HCT116 (cell line): ENCODE measurements around the gene NXPE3. TPM values are rescaled to one million over a fixed set of nuclear protein-coding genes. Genes with fewer than 3 reads are reported as not detected.

Experiments used
- ATAC-seq: fragments of 200-7000 bp; cut with Tn5 transposase; 2 replicates; pipeline ENCODE4 v1.9.1; 2020; ENCODE audit warnings: mild to moderate bottlenecking, moderate library complexity
- BruUV-seq: library from RNA; stranded (reverse); fragments of 400-500 nt; replicated peaks from 2 replicates; lab custom pipeline; 2021; lab: Mats Ljungman, UMichigan
- CTCF ChIA-PET: fragments of 300-600 bp; sonication (Branson Sonifier 250); formaldehyde crosslinking; loops from one replicate; lab custom pipeline; 2021; ENCODE audit warnings: antibody characterized with exemption; lab: Charles Lee
- POLR2A ChIA-PET: fragments of 300-600, 350-600 bp; sonication (Branson Sonifier 250); formaldehyde crosslinking; loops from one replicate; lab custom pipeline; 2021; ENCODE audit warnings: antibody characterized with exemption; lab: Charles Lee
- RAD21 ChIA-PET, 2 experiments: fragments of 300-600 bp; sonication (Branson Sonifier 250); formaldehyde crosslinking; loops; one replicate each; lab custom pipeline; 2023; ENCODE audit warnings: low total read pairs in 2 of 2; ENCODE audit not compliant: uncharacterized antibody in 2 of 2, unreplicated experiment in 2 of 2, low non-redundant PET in 1 of 2; lab: Charles Lee
- DNase-seq: peaks from one replicate; pipeline ENCODE4 v3.0.0-alpha.2; 2010; ENCODE audit warnings: low read depth, low spot score
- H2AFZ ChIP-seq: fragments of 200-600 bp; shearing (Covaris generic), sonication (generic); 2 replicates; pipeline ENCODE4 v1.6.1; 2017; ENCODE audit warnings: low read depth, mixed run types, mixed read lengths, antibody characterized with exemption, low read length; ENCODE audit not compliant: poor library complexity, severe bottlenecking
- H3K27ac ChIP-seq: 2 replicates; pipeline ENCODE4 v1.5.1; 2012; ENCODE audit warnings: low read depth, low read length
- H3K27me3 ChIP-seq: fragments of 200-600 bp; sonication (generic); 2 replicates; pipeline ENCODE4 v1.6.1; 2016; ENCODE audit warnings: mixed run types, low read length, mixed read lengths; ENCODE audit not compliant: insufficient read depth
- H3K36me3 ChIP-seq, 2 experiments: fragments of 200-500 bp in 1 of 2; fragments of 200-600 bp in 1 of 2; sonication (Bioruptor generic) in 1 of 2; sonication (generic) in 1 of 2; 2 replicates each; pipeline versions ENCODE4 v1.5.1 to v1.6.1; 2014 to 2016; ENCODE audit warnings: low read length in 2 of 2, inconsistent platforms in 1 of 2, mixed read lengths in 1 of 2, mixed run types in 1 of 2; ENCODE audit not compliant: insufficient read depth in 2 of 2, control insufficient read depth in 1 of 2
- H3K4me1 ChIP-seq, 2 experiments: fragments of 200-600 bp in 1 of 2; sonication (generic) in 1 of 2; 2 replicates each; pipeline versions ENCODE4 v1.5.1 to v1.6.1; 2012 to 2017; ENCODE audit warnings: low read length in 2 of 2, inconsistent platforms in 1 of 2, mild to moderate bottlenecking in 1 of 2, mixed read lengths in 1 of 2, mixed run types in 1 of 2, moderate library complexity in 1 of 2; ENCODE audit not compliant: insufficient read depth in 2 of 2, control insufficient read depth in 1 of 2
- H3K4me2 ChIP-seq: fragments of 200-600 bp; sonication (generic); 2 replicates; pipeline ENCODE4 v1.6.1; 2017; ENCODE audit warnings: mixed run types, low read length, mixed read lengths
- H3K4me3 ChIP-seq, 2 experiments: fragments of 200-600 bp in 1 of 2; sonication (generic) in 1 of 2; replicated peaks in 1 of 2; 2 replicates each; pipeline ENCODE4 v1.5.1; 2011 to 2016; ENCODE audit warnings: low read length in 2 of 2, control low read depth in 1 of 2, low read depth in 1 of 2, mild to moderate bottlenecking in 1 of 2, mixed read lengths in 1 of 2, mixed run types in 1 of 2
- H3K79me2 ChIP-seq: fragments of 200-600 bp; sonication (generic); 2 replicates; pipeline ENCODE4 v1.6.1; 2017; ENCODE audit warnings: mild to moderate bottlenecking, mixed run types, low read length, moderate library complexity, mixed read lengths; ENCODE audit not compliant: insufficient read depth
- H3K9ac ChIP-seq: fragments of 200-600 bp; sonication (generic); 2 replicates; pipeline ENCODE4 v1.6.1; 2016; ENCODE audit warnings: low read length, mixed read lengths
- H3K9me2 ChIP-seq: fragments of 200-600 bp; sonication (generic), shearing (Covaris generic); 2 replicates; pipeline ENCODE4 v1.6.1; 2017; ENCODE audit warnings: mixed run types, mild to moderate bottlenecking, moderate library complexity; ENCODE audit not compliant: insufficient read depth
- H3K9me3 ChIP-seq, 2 experiments: fragments of 200-500 bp in 1 of 2; fragments of 200-600 bp in 1 of 2; sonication (Bioruptor generic) in 1 of 2; sonication (generic) in 1 of 2; 2 replicates each; pipeline ENCODE4 v1.6.1; 2014 to 2017; ENCODE audit warnings: low read length in 2 of 2, mixed read lengths in 2 of 2, inconsistent platforms in 1 of 2, low read depth in 1 of 2, mild to moderate bottlenecking in 1 of 2, mixed run types in 1 of 2, moderate library complexity in 1 of 2; ENCODE audit not compliant: control insufficient read depth in 1 of 2, insufficient read depth in 1 of 2
- H4K20me1 ChIP-seq: fragments of 200-600 bp; sonication (generic), shearing (Covaris generic); 2 replicates; pipeline ENCODE4 v1.6.1; 2017; ENCODE audit warnings: mixed run types, mild to moderate bottlenecking, moderate library complexity; ENCODE audit not compliant: insufficient read depth
- CBX3 ChIP-seq: IDR thresholded peaks from 2 replicates; pipeline ENCODE4 v1.6.1; 2012; ENCODE audit warnings: low read depth
- CTCF ChIP-seq, 3 experiments: fragments of 200-600 bp in 1 of 3; sonication (generic) in 1 of 3; IDR thresholded peaks in 2 of 3; conservative IDR thresholded peaks in 1 of 3; 2 replicates each; pipeline ENCODE4 v1.5.1; 2012 to 2017; ENCODE audit warnings: low read depth in 2 of 3, low read length in 2 of 3, antibody characterized with exemption in 1 of 3, borderline replicate concordance in 1 of 3, control low read depth in 1 of 3, mild to moderate bottlenecking in 1 of 3, mixed read lengths in 1 of 3, mixed run types in 1 of 3, moderate library complexity in 1 of 3; ENCODE audit not compliant: insufficient read depth in 1 of 3
- EGR1 ChIP-seq: IDR thresholded peaks from 2 replicates; pipeline ENCODE4 v1.6.1; 2012; ENCODE audit warnings: low read depth
- EZH2phosphoT487 ChIP-seq: fragments of 200-600 bp; IDR thresholded peaks from 2 replicates; pipeline ENCODE4 v1.6.1; 2018; ENCODE audit warnings: antibody characterized with exemption, borderline replicate concordance
- FOSL1 ChIP-seq: IDR thresholded peaks from 2 replicates; pipeline ENCODE4 v1.6.1; 2012; ENCODE audit warnings: low read depth
- POLR2A ChIP-seq: IDR thresholded peaks from 2 replicates; pipeline ENCODE4 v1.7.0; 2011; ENCODE audit warnings: borderline replicate concordance; ENCODE audit not compliant: insufficient read depth, insufficient read length; ENCODE audit errors: extremely low read depth
- RAD21 ChIP-seq: IDR thresholded peaks from 2 replicates; pipeline ENCODE4 v1.6.1; 2012; ENCODE audit warnings: low read depth, mild to moderate bottlenecking
- REST ChIP-seq: IDR thresholded peaks from 2 replicates; pipeline ENCODE4 v1.6.1; 2012; ENCODE audit warnings: low read depth
- TCF7L2 ChIP-seq: IDR thresholded peaks from 2 replicates; pipeline ENCODE4 v1.7.0; 2011; ENCODE audit warnings: borderline replicate concordance, inconsistent platforms; ENCODE audit not compliant: insufficient read depth, insufficient read length; ENCODE audit errors: extremely low read depth
- ZBTB33 ChIP-seq: IDR thresholded peaks from 2 replicates; pipeline ENCODE4 v1.6.1; 2011; ENCODE audit warnings: mild to moderate bottlenecking, low read length, moderate library complexity; ENCODE audit not compliant: insufficient replicate concordance; ENCODE audit errors: extremely low read depth
- ZNF274 ChIP-seq: fragments of 200-500 bp; sonication (Bioruptor generic); IDR thresholded peaks from 2 replicates; pipeline ENCODE4 v1.6.1; 2014; ENCODE audit warnings: mild to moderate bottlenecking, low read depth, low read length, inconsistent platforms
- intact Hi-C: fragments of 100-400 bp; cut with micrococcal nuclease; formaldehyde crosslinking; loops from 2 replicates; pipeline ENCODE4 v1.10.0; 2022
- total RNA-seq: library from RNA; stranded (reverse); gene quantifications from one replicate; pipeline ENCODE4 v1.2.1, GENCODE V29; 2021; ENCODE audit not compliant: unreplicated experiment

NXPE3 gene
- total RNA-seq, 1 experiment from 2014 or later: 4.3 TPM

- ChIA-PET POLR2A (no interaction called here), CTCF (interaction anchor here (1.0 to 8.0 kb wide), 3 partner anchors 418 to 728 kb away, joined by 3 to 121 read pairs (median 45); no protein-coding TSS in a partner anchor), RAD21 (no interaction called here)
- intact Hi-C loops: loop anchor here (2.0 kb wide), 1 partner anchor 729 kb away; no protein-coding TSS in a partner anchor
- BruUV-seq: no TSS peak
- Histone ChIP-seq H3K4me3 (no peak overlapping the region), H4K20me1 (no peaks in the 10 kb centered on the region), H3K9ac (no peak overlapping the region), H3K9me2 (no peaks in the 10 kb centered on the region), H3K36me3 (no peaks in the 10 kb centered on the region), H3K4me1 (no peaks in the 10 kb centered on the region), H3K27me3 (no peaks in the 10 kb centered on the region), H2AFZ (no peak overlapping the region), H3K9me3 (no peaks in the 10 kb centered on the region), H3K79me2 (no peaks in the 10 kb centered on the region), H3K27ac (no peak overlapping the region), H3K4me2 (no peak overlapping the region)
- TF ChIP-seq TCF7L2: no peak
- no peak for TF ChIP-seq RAD21
- no peak for TF ChIP-seq REST
- TF ChIP-seq ZBTB33: no peak
- no peak for TF ChIP-seq EGR1
- no peak for TF ChIP-seq POLR2A
- no peak for TF ChIP-seq EZH2phosphoT487
- TF ChIP-seq FOSL1: no peak
- TF ChIP-seq ZNF274: no peak
- no peak for TF ChIP-seq CTCF (IDR thresholded peaks at IDR 0.05 in 2 of 3, conservative IDR thresholded peaks at IDR 0.05 in 1 of 3; ENCODE audit: borderline replicate concordance in 1 of 3, insufficient read depth in 1 of 3, low read depth in 2 of 3, low read length in 2 of 3)
- no peak for TF ChIP-seq CBX3
- ATAC-seq: no peak
- no peak for DNase-seq
Observed at GRCh38 chr3:101807888-101808287, 28.9 kb downstream of the NXPE3 start.
